Esophagus squamous epithelium (tissue), 5 donors: ENCODE measurements around the gene WDR43. TPM values are rescaled to one million over a fixed set of nuclear protein-coding genes. Genes with fewer than 3 reads are reported as not detected.
A peak's percentile ranks its signal among the peaks of the same experiment; 100 is the strongest.

Source experiments
- DNase-seq: peaks from one replicate; lab custom pipeline; 2025; lab: John Stamatoyannopoulos, UW
- H3K27ac ChIP-seq, 4 donors: fragments of 200-600 bp; sonication (generic); one replicate each; pipeline ENCODE4 v1.5.1; 2016 to 2019; ENCODE audit warnings: mild to moderate bottlenecking in 1 of 4
- H3K27me3 ChIP-seq, 4 donors: fragments of 200-600 bp; sonication (generic); 1 replicate in 3 of 4; 2 replicates in 1 of 4; pipeline versions ENCODE4 v1.5.1 to v1.6.0; 2017 to 2021; ENCODE audit warnings: antibody characterized with exemption in 1 of 4
- H3K36me3 ChIP-seq, 3 donors: fragments of 200-600 bp; sonication (generic); one replicate each; pipeline ENCODE4 v1.5.1; 2016 to 2019
- H3K4me1 ChIP-seq, 3 donors: fragments of 200-600 bp; sonication (generic); one replicate each; pipeline ENCODE4 v1.5.1; 2017 to 2019
- H3K4me3 ChIP-seq, 4 donors: fragments of 200-600 bp; sonication (generic); 1 replicate in 3 of 4; 2 replicates in 1 of 4; pipeline ENCODE4 v1.5.1; 2016 to 2019; ENCODE audit warnings: mild to moderate bottlenecking in 2 of 4, moderate library complexity in 1 of 4
- H3K9me3 ChIP-seq, 3 donors: fragments of 200-600 bp; sonication (generic); one replicate each; pipeline ENCODE4 v1.5.1; 2016 to 2019
- CTCF ChIP-seq, 6 experiments: fragments of 450-650 bp in 4 of 6; fragments of 200-600 bp in 2 of 6; sonication (generic) in 2 of 6; IDR thresholded peaks; one replicate each; pipeline ENCODE4 v1.5.1; 2016 to 2019; ENCODE audit warnings: antibody characterized with exemption in 6 of 6, mild to moderate bottlenecking in 4 of 6, moderate library complexity in 4 of 6
- POLR2A ChIP-seq, 4 donors: fragments of 450-650 bp; IDR thresholded peaks; one replicate each; pipeline ENCODE4 v1.6.1; 2017; ENCODE audit warnings: antibody characterized with exemption in 4 of 4, mild to moderate bottlenecking in 4 of 4, moderate library complexity in 3 of 4
- WGBS, 2 donors: methylation state at CpG; one replicate each; pipeline ENCODE4 v1.1.5; 2018; 5-methylcytosine and 5-hydroxymethylcytosine counted together
- intact Hi-C: fragments of 100-400 bp; cut with DNase I; formaldehyde crosslinking; loops from one replicate; pipeline ENCODE4 v1.15.0; 2022
- total RNA-seq, 4 donors: library from RNA; depleted of rRNA; stranded (reverse); fragments of >200 nt; gene quantifications; one replicate each; pipeline ENCODE4 v1.1.0, GENCODE V29; 2016
- donor health status: DM: yes; HTN: yes; CAD: no.

Gene WDR43
- total RNA-seq, 4 donors from 2014 or later, result 28.2 to 73.2 (median 41.2) TPM

- H3K36me3 ChIP-seq, result peaks cover 0 to 39% (median 6%) of the 10 kb centered on the region in 3 donors
- H3K27ac ChIP-seq, result peak overlapping the region; percentile 29 to 82 (median 70)
- TF ChIP-seq CTCF (IDR thresholded peaks at IDR 0.05) (no peak), POLR2A (IDR thresholded peaks at IDR 0.05) (no peak)
- DNase-seq, result no peak
- no peaks in the 10 kb centered on the region for H3K9me3 ChIP-seq
- intact Hi-C loops, result no loop called here
- no peaks in the 10 kb centered on the region for H3K27me3 ChIP-seq
- peaks cover 0 to 23% (median 19%) of the 10 kb centered on the region in 3 donors for H3K4me1 ChIP-seq
- no peak overlapping the region for H3K4me3 ChIP-seq
- WGBS, 2 donors, result 86 to 97% methylated on average over 5 to 9 of the region's 12 CpGs
Measured at GRCh38 chr2:28950941-28951630, 56.6 kb downstream of the WDR43 start.

GRCh38 chr2:28951910-28952835 is 57.7 kb downstream of the WDR43 start:
- H3K27me3 ChIP-seq, result no peaks in the 10 kb centered on the region
- WGBS, 2 donors, result 55 to 59% methylated on average over 13 of the region's 13 CpGs
- no peaks in the 10 kb centered on the region for H3K9me3 ChIP-seq
- no peak for DNase-seq
- peaks cover 0 to 28% (median 6%) of the 10 kb centered on the region in 3 donors for H3K36me3 ChIP-seq
- H3K4me3 ChIP-seq, result no peak overlapping the region
- intact Hi-C loops, result no loop called here
- H3K27ac ChIP-seq, result peak overlapping the region; percentile 42 to 82 (median 70)
- peaks cover 0 to 27% (median 19%) of the 10 kb centered on the region in 3 donors for H3K4me1 ChIP-seq
- TF ChIP-seq POLR2A (IDR thresholded peaks at IDR 0.05) (no peak), CTCF (IDR thresholded peaks at IDR 0.05) (peak in 1 of 6 experiments; percentile 4)

- DNase-seq, result no peak
- H3K27ac ChIP-seq, result peak overlapping the region in 3 of 4 donors; percentile 68 to 82 (median 73)
- H3K36me3 ChIP-seq, result peaks cover 0 to 22% (median 6%) of the 10 kb centered on the region in 3 donors
- H3K4me1 ChIP-seq, result peaks cover 0 to 27% (median 19%) of the 10 kb centered on the region in 3 donors
- H3K4me3 ChIP-seq, result no peak overlapping the region
- TF ChIP-seq CTCF (IDR thresholded peaks at IDR 0.05) (peak in 3 of 6 experiments; percentile 3 to 16 (median 6)), POLR2A (IDR thresholded peaks at IDR 0.05) (no peak)
- intact Hi-C loops, result no loop called here
- no peaks in the 10 kb centered on the region for H3K27me3 ChIP-seq
- WGBS, 2 donors, result 44 to 48% methylated on average over 5 to 6 of the region's 6 CpGs
- H3K9me3 ChIP-seq, result no peaks in the 10 kb centered on the region
Measured at GRCh38 chr2:28952836-28953211, 58.4 kb downstream of the WDR43 start.

GRCh38 chr2:28955467-28955866 is 61.0 kb downstream of the WDR43 start:
- H3K4me1 ChIP-seq, result peaks cover 0 to 35% (median 23%) of the 10 kb centered on the region in 3 donors
- no peak overlapping the region for H3K27ac ChIP-seq
- no peak for TF ChIP-seq CTCF (IDR thresholded peaks at IDR 0.05)
- no peak for TF ChIP-seq POLR2A (IDR thresholded peaks at IDR 0.05)
- no peak overlapping the region for H3K4me3 ChIP-seq
- H3K36me3 ChIP-seq, result no peaks in the 10 kb centered on the region
- WGBS, 2 donors, result 41 to 54% methylated on average over 4 to 5 of the region's 5 CpGs
- no peak for DNase-seq
- intact Hi-C loops, result loop anchor here (5.0 kb wide), 1 partner anchor 242 kb away; no protein-coding TSS in a partner anchor
- H3K9me3 ChIP-seq, result no peaks in the 10 kb centered on the region
- no peaks in the 10 kb centered on the region for H3K27me3 ChIP-seq
